Suppressor macrophage (primary cell): Measurements from ENCODE around the gene OPA1.
A peak's percentile ranks its signal among the peaks of the same experiment; 100 is the strongest.

Experiments used
- DNase-seq, 4 experiments: peaks; one replicate each; pipeline ENCODE4 v3.0.0-alpha.2; 2020 to 2022
- total RNA-seq, 17 experiments: gene quantifications; one replicate each; lab custom pipeline; 2026; ENCODE audit warnings: mixed read lengths in 6 of 17, inconsistent platforms in 3 of 17; lab: John Stamatoyannopoulos, UW

Gene OPA1, protein sequence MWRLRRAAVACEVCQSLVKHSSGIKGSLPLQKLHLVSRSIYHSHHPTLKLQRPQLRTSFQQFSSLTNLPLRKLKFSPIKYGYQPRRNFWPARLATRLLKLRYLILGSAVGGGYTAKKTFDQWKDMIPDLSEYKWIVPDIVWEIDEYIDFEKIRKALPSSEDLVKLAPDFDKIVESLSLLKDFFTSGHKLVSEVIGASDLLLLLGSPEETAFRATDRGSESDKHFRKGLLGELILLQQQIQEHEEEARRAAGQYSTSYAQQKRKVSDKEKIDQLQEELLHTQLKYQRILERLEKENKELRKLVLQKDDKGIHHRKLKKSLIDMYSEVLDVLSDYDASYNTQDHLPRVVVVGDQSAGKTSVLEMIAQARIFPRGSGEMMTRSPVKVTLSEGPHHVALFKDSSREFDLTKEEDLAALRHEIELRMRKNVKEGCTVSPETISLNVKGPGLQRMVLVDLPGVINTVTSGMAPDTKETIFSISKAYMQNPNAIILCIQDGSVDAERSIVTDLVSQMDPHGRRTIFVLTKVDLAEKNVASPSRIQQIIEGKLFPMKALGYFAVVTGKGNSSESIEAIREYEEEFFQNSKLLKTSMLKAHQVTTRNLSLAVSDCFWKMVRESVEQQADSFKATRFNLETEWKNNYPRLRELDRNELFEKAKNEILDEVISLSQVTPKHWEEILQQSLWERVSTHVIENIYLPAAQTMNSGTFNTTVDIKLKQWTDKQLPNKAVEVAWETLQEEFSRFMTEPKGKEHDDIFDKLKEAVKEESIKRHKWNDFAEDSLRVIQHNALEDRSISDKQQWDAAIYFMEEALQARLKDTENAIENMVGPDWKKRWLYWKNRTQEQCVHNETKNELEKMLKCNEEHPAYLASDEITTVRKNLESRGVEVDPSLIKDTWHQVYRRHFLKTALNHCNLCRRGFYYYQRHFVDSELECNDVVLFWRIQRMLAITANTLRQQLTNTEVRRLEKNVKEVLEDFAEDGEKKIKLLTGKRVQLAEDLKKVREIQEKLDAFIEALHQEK
- 83.1 to 224 (median 152) reads per million in 17 experiments for total RNA-seq

DNA sequence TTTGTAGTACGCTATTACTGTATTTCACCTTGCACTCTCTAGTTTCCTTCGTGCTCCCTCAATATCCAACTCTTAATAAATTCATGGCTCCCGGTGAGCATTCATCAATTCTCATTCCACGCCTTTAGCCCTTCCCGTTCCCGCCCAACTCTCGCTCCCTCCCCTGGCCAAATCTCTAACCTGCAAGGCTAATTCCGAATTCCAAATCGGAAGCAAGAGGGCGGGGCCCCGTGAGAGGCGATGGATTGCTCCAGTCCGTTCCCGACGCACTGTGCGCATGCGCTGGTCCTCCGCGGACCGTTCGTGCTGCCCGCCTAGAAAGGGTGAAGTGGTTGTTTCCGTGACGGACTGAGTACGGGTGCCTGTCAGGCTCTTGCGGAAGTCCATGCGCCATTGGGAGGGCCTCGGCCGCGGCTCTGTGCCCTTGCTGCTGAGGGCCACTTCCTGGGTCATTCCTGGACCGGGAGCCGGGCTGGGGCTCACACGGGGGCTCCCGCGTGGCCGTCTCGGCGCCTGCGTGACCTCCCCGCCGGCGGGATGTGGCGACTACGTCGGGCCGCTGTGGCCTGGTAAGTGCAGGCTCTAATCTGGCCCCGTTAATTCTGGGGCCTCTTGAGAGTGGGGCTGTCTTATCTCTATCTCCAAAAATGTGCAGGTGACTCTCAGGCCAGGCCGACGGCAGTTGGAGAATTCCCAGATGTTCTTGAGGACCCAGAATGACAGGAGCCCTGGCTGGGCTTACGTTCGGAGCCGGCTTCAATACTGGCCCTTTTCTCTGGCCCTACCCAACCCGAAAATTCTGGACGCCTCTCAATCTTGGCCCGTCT lies at the start of gene OPA1:
Gene OPA1 (plus strand): TSS at position 368 of the 827 bp plus-strand sequence. CDS start 170 bp downstream, at position 538.
- DNase-seq = peak; percentile 99 to 100 (median 100)

DNA sequence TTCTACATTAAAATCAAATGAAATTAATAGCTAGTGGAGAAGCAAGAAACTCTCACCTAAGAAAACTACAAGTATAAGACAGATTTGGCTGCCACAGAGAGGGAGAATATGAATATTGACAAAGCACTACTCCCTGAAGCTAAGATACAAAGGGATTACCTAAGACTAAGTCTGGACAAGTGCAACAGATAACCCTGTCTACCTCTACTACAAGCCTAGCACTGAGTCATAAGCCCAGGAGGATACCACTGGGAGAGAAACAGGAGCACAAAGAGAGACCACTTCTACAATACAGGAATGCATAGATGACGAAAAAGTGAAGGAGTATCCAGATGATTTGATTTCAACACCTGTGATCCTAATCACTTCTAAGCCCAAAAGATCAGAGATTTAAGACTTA lies 48.7 kb upstream of the OPA1 start:
- DNase-seq = no peak

DNA sequence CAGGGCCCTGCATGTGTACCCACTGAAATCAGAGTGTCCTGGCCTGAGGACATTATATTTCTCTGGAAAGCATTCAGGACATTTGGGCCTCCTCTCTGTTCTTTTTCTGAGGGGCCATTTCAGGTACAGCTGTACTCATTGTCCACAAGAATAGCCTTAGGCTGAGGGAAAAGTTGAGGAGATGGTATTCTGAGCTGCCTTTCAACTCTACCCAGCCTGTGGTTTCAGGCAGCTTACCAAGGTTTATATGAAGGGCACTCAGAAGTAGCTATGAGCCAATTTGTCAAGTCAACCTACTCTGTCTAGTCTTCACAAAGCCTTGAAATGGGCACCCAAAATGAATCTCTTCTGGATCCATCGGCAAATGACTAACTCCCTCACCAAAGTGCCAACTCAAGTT lies 47.7 kb upstream of the OPA1 start:
- no peak for DNase-seq

DNA sequence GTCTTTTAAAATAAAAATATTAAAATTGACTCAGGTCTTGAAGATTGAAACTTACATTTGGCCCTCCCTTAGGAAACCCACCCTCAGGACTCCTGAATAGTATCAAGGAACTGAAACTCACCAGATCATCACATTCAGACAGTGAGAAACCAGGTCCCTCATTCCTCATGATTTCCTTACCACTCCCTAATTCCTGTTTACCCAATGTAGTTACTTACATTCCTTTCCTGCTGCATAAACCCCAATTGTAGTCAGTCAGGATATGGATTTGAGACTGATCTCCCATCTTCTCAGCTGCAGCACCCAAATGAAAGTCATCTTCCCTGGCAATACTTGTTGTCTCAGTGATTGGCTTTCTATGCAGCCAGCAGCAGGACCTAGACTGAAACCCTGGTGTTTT lies 46.9 kb upstream of the OPA1 start:
- no peak for DNase-seq

DNA sequence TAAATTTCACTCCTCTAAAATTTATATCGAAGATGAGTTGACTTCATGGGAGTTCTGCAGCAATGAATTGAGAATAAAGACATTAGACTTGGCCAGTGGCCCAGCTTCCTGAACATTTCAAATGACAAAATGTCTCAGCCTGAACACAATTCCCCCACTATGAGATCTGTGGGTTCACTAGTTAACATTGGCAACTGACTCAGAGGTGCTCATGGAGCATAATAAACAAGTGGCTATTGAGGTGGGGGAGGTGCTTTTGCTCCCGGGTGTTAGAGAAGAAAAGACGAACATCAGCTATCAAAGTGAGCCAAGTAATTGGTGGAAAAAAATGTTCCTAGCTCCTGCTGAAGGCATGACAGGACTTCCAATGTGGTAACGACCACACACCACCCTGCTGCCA lies 44.6 kb upstream of the OPA1 start:
- no peak for DNase-seq

DNA sequence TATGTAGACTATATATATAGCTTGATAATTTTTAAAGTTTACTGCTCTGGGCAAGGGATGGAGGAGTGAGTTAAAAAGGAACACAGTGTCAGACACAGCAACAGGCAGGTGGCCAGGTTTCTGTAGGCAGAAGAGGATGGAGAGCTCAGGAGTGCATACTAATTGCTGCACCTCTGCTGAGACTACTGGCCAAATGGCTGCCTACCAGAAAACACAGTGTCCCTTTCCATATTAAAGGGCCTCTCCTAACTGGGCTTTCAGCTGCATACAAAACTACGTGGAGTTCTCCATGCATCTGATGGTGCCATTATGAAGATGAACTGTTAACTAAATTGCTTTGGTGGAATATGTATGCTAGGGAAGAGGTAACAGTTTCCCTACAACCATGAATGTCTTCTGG lies 40.1 kb upstream of the OPA1 start:
- no peak for DNase-seq

DNA sequence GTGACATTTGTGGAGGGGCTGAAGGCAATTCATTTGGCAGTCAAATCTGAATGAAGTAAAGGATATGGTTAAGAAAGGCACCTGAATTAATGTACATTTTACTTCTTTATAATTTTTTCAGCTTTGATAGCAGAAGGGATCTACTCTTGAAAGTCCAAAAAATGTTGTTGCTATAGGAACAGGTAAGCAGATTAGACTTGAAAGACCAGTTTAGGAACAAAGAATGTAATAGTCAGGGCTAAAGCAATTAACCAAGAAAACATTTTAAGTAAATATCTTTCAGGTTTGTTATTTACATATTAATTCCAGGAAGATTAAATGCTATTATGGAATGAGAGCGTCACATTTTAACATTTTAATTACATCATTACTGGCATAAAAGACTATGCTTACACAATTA lies 39.4 kb upstream of the OPA1 start:
- DNase-seq = no peak

DNA sequence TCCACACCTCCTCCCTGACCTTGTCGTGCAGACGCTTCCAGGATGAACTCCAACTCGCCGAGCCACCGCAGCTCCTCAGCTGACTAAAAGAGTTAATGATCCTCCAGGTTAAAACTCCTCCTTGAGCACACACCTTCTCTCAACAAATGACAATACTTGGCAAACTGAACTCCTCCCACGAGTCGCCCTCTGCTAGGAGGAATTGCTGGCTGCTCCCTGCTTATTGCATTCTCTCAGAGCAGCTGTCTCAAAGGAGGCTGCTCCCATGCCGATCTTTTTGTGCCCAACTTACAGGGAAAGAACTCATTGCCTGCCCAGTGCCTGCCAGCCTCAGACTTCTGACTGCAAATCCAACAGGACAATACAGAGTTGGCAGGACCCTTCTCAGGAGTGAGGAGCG lies 38.2 kb upstream of the OPA1 start, which contains the start of gene ATP13A4:
Gene ATP13A4 (minus strand): TSS at position 85 of the 400 bp plus-strand sequence. CDS start 96 bp downstream, outside the sequence.
- DNase-seq = no peak

DNA sequence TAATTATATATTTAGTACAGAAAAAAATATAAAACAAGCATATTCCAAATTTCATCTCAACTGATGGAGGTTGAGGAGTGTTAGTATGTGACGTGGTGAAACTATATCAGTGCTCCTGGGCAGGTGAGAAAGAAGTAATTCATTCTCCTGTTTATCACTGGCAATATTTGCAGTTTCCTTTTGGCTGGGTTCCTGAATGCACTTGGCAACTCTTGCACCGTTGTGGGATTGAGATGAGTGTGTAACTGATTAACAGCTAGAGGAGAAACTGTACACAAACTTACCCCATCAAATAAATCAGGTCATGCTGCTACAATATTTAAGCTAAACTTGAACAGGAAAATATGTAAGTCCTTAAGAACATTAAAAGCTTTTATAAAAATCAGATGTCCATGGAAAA lies 36.2 kb upstream of the OPA1 start:
- DNase-seq = no peak

DNA sequence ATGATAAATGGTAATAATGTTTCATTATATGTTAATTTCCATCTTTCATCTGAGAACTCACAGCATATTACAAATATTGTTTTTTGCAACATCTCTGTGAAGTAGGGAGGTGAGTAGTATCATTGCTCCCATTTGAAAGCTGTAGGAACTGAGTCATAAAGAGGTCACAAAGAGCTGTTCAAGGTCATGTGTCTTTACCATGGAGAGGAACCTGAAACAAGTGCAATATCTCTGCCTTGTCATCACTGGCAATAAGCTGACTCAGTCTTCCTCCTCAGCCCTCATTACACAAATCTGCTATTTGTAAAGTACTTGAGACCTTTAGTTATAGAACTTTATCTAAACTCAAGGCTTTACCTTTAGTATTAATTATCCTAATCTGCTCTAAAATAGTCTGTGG lies 33.9 kb upstream of the OPA1 start:
- DNase-seq = peak in 3 of 4 experiments; percentile 8 to 59 (median 49)

DNA sequence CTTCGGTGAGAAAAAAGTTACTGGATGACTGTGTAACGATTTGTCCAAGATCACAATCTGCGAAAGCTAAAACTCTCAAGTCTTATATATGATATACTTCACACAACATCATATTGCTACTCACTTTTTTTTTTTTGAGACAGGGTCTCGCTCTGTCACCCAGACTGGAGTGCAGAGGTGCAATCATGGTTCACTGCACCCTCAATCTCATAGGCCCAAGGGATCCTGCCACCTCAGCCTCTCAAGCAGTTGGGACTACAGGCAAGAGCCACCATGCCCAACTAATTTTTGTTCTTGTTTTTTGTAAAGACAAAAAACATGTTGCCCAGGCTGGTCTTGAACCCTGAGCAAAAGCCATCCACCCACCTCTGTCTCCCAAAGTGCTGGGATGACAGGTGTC lies 32.9 kb upstream of the OPA1 start:
- DNase-seq = no peak

DNA sequence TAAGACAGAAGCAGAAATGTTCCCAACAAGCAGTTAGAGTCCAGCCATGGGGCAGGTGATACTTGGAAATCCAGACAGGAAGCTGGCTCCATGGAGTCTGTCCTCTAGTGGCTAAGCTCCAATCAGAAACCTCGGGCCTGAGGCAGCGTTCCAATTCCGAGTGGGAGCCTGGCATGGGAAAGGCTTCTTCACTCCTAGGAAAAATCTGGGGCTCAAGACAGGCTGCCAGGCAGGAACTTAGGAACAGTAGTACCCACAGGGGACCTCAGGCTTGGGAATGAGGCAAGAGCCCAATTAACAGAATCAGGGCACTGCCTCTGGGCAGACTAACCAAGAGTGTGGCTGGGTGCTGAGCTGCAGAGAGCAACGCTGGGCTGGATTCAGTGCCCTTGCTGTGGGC lies 32.1 kb upstream of the OPA1 start:
- no peak for DNase-seq

DNA sequence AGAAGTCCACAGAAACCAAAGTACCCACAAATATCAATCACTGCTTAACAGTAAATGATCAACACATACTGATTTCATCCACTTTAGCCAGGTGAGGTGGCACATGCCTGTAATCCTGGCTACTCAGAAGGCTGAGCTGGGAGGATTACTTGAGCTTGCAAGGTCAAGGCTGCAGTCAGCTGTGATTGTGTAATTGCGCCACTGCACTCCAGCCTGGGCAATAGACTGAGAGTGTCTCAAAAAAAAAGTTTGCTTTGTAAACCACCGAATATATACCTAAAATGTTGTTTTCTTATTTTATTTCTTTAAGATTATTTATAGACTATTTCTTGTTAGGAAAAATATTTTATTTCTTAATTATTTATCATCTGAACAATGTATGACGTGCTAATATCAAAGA lies 29.6 kb upstream of the OPA1 start:
- DNase-seq = no peak

DNA sequence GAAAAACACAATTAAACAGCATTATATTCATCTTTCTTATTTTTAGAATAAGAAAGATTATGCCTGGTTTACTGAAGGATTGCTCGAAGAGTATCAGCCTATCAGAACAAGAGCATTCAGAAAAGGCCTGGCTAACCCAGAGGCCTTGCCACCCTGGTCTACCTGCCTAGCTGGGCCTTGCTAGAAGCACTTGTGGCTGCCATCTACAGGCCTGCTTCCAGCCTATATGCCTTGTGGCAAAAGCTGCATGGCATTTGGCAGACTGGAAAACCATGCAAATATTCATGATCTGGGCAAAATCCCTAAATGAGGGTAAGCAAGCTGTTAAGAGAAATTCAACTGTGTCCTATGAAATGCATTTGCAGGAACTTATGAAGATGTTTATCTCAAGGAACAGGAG lies 29.0 kb upstream of the OPA1 start:
- peak in 1 of 4 experiments; percentile 12 for DNase-seq

DNA sequence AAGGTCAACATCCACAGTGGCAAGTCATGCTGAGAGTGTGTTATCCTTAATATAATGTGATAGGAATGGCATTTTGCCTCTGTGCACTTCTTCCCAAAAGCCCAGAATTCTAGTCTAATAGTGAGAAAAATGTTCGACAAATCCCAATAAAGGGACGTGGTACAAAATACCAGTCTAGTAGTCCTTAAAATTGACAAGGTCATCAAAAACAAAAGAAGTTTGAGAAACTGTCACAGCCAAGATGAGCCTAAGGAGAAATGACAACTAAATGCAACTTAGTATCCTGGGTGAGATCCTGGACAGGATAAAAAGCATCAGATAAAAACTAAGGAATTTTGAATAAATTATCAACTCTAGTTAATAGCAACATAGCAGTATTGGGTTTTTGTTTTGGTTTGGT lies 23.9 kb upstream of the OPA1 start:
- DNase-seq = no peak

DNA sequence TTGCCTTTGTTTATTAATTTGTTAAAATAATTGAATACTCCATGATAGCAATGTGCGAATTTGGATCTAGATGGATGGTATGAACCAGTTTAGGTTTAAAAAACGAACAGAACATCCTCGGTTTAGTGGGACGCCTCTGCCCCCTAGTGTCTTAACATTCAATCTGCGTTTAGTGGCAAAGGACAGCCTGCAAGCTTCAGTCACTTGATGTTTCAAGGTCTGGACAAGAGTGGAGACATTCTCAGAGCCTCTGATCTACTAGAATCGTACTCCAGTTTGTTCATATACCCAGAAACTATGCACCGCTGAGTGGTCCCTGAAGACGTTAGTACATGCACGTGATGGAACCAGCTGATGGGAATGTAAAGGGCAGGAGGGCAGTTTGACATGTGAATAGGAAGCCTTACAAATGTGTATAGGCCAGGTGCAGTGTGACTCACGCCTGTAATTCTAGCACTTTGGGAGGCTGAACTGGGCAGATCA lies 20.5 kb upstream of the OPA1 start:
- peak; percentile 69 to 77 (median 74) for DNase-seq

DNA sequence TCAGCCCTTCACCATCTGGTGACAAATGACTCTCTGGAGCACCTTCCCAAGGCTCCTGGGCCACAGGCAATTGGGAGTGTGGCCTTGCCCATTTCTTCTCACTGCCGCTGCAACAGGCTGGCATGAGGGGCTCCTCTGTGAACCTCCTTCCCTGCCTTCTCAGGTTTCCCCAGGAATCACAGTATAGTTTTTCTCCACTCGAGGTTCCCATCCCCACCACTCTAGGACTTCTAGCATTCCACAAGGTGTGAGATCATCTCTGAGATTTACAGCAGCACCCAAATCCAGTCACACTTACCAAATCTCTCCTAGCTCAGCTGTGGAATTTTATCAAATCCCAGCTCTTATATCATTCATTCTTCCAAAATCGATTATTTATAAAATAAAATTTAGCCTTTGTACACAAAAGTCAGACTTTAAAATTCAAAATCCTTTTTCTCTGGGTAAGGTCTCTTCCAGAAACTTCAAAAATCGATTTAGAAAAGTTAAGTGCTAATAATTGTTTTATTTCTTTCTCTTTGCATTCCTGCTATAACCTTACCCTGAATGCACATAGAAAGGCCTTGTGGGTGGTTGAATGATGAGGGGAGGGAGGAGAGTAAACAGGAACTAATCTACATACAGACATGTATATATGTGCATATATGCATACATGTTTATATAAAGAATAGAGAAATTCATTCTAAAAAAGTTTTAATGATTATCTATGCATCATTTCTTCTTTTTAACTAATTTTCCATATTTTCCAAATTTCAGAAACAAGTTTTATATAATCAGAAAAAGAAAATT lies 19.4 kb upstream of the OPA1 start:
- no peak for DNase-seq

DNA sequence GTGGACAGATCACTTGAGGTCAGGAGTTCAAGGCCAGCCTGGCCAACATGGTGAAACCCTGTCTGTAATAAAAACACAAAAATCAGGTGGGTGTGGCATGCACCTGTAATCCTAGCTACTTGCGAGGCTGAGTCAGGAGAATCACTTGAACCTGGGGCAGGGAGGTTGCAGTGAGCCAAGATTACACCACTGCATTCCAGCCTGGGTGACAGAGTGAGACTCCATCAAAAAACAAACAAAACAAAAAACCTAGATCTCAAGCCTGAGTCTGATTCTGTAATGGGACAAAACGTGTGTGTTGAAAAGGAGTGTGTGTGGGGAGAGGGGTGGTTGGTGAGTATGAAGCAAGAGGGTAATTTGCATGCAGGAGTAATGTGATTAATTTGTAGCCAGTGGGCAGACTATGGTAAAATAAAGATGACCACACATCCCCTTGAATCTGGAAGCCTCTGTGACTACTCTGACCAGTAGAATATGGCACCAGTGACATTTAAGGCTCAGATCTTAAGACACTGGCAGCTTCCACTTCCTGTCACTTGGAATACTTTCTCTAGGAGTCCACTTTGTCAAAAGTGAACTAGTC lies 18.4 kb upstream of the OPA1 start:
- DNase-seq = peak in 1 of 4 experiments; percentile 9

DNA sequence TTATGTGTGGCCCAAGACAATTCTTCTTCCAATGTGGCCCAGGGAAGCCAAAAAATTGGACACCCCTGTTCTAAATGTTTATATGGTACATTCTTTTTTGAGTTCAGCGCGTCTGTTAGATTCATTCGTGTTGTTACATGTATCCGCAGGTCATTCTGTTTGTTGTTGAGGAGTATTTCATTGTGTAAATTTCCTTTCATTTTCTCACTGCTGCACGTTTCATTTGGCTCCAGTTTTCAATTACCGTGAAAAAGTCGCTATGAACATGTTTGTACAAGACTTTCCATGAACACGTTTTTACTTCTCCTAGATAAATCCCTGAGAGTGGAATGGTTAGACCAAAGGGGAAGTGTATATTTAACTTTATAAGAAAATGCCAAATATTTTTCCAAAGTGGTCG lies 7.5 kb upstream of the OPA1 start:
- DNase-seq = no peak

DNA sequence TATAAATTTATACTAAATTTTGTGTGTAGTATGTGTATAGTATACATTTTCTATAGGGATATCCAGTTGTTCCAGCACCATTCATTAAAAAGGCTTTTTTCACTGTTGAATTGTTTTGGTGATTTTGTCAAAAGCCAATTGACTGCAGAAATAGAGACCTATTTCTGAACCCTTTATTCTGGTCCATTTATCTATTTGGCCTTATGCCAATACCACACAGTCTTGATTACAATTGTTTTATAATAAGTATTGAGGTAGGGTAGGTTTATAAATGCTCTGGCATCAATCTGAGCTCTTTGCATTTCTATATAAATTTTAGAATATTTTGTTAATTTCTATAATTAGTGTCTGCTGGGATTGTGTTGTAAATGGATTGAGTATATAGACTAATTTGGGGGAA lies 6.5 kb upstream of the OPA1 start:
- DNase-seq = no peak

DNA sequence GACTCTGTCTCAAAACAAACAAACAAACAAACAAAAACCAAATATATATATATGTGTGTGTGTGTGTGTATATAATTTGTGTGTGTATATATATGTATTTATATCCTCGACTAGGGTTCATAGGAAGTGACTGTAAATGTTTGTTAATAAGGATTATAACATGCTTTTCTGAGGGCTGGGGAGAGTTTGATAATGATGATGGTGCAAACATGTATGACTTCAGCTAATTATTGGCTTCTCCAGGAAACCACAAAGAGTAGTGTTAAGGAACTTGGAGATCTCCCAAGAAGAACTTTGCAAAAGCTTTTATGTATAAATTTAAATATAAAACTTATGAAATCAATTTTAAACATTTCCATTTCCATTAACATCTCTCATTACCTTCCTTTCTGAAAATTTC lies 3.9 kb upstream of the OPA1 start:
- peak in 2 of 4 experiments; percentile 19 to 28 for DNase-seq
